Fibroblast of the conjunctiva (primary cell): ENCODE data around the gene FOXA1.

Experiments
- DNase-seq: peaks from one replicate; pipeline ENCODE4 v3.0.0-alpha.2; 2010; ENCODE audit warnings: low read depth

The FOXA1 gene

GRCh38 chr14:37602605-37603453 is 7.8 kb upstream of the FOXA1 start:
- DNase-seq = no peak

GRCh38 chr14:37601865-37602264 is 6.8 kb upstream of the FOXA1 start:
- DNase-seq = no peak

- no peak for DNase-seq
Measured at GRCh38 chr14:37600880-37601741, 6.1 kb upstream of the FOXA1 start.

- DNase-seq = no peak
Measured at GRCh38 chr14:37599507-37600368, 4.7 kb upstream of the FOXA1 start.

GRCh38 chr14:37598747-37599506 is 3.9 kb upstream of the FOXA1 start:
- no peak for DNase-seq

GRCh38 chr14:37597914-37598746 is 3.1 kb upstream of the FOXA1 start:
- no peak for DNase-seq

- DNase-seq = no peak
Measured at GRCh38 chr14:37597538-37597913, 2.5 kb upstream of the FOXA1 start.

GRCh38 chr14:37596790-37597472 is 1.9 kb upstream of the FOXA1 start:
- no peak for DNase-seq

- DNase-seq = no peak
Measured at GRCh38 chr14:37595809-37596621, 966 bp upstream of the FOXA1 start.

- peak; percentile 63 for DNase-seq
Measured at GRCh38 chr14:37594238-37594970, 645 bp downstream of the FOXA1 start.

- no peak for DNase-seq
Measured at GRCh38 chr14:37593511-37594237, 1.4 kb downstream of the FOXA1 start.

- no peak for DNase-seq
Measured at GRCh38 chr14:37592482-37593408, 2.3 kb downstream of the FOXA1 start.

GRCh38 chr14:37591941-37592481 is 3.0 kb downstream of the FOXA1 start:
- no peak for DNase-seq

GRCh38 chr14:37591311-37591940 is 3.6 kb downstream of the FOXA1 start:
- no peak for DNase-seq

- DNase-seq = no peak
Measured at GRCh38 chr14:37590428-37591139, 4.5 kb downstream of the FOXA1 start.
